HG02943 (cell line): ENCODE measurements around the gene AKT2.

Source experiments
- ATAC-seq: cut with Tn5 transposase; IDR thresholded peaks from one replicate; pipeline ENCODE4 v1.9.1; 2021; ENCODE audit warnings: mild to moderate bottlenecking, low read depth, moderate library complexity; ENCODE audit not compliant: unreplicated experiment

Gene AKT2

GRCh38 chr19:40274585-40275544 lies 10.3 kb downstream of the AKT2 start:
- no peak for ATAC-seq

GRCh38 chr19:40273469-40274360 lies 11.4 kb downstream of the AKT2 start:
- ATAC-seq: no peak

GRCh38 chr19:40272261-40272660 lies 12.9 kb downstream of the AKT2 start:
- ATAC-seq: no peak

GRCh38 chr19:40271706-40272105 lies 13.4 kb downstream of the AKT2 start:
- ATAC-seq: no peak

GRCh38 chr19:40270362-40271089 lies 14.6 kb downstream of the AKT2 start:
- ATAC-seq: no peak

GRCh38 chr19:40269216-40269940 lies 15.8 kb downstream of the AKT2 start:
- ATAC-seq: no peak

GRCh38 chr19:40267601-40267997 lies 17.5 kb downstream of the AKT2 start:
- ATAC-seq: no peak

- no peak for ATAC-seq
Measured at GRCh38 chr19:40266912-40267600, 18.1 kb downstream of the AKT2 start.

- no peak for ATAC-seq
Measured at GRCh38 chr19:40266119-40266518, 19.0 kb downstream of the AKT2 start.

GRCh38 chr19:40265763-40266099 lies 19.4 kb downstream of the AKT2 start:
- no peak for ATAC-seq

GRCh38 chr19:40265055-40265762 lies 19.9 kb downstream of the AKT2 start:
- ATAC-seq: no peak

GRCh38 chr19:40264314-40265054 lies 20.7 kb downstream of the AKT2 start:
- ATAC-seq: no peak

GRCh38 chr19:40263440-40264313 lies 21.5 kb downstream of the AKT2 start:
- no peak for ATAC-seq

GRCh38 chr19:40262422-40262821 lies 22.7 kb downstream of the AKT2 start:
- no peak for ATAC-seq

GRCh38 chr19:40261631-40262030 lies 23.5 kb downstream of the AKT2 start:
- ATAC-seq: no peak

- ATAC-seq: no peak
Measured at GRCh38 chr19:40257096-40257517, 28.0 kb downstream of the AKT2 start.

GRCh38 chr19:40256512-40256911 lies 28.6 kb downstream of the AKT2 start:
- no peak for ATAC-seq
